Natural killer cell (primary cell): ENCODE results near the gene PHF19. TPM values are rescaled to one million over a fixed set of nuclear protein-coding genes. Genes with fewer than 3 reads are reported as not detected.

Experiments
- ATAC-seq, 3 donors: fragments of 150-1000 bp in 2 of 3; fragments of 200-7000 bp in 1 of 3; cut with Tn5 transposase; 1 replicate in 1 of 3; 2 replicates in 2 of 3; pipeline ENCODE4 v1.10.0; 2021; ENCODE audit warnings: mild to moderate bottlenecking in 2 of 3, moderate library complexity in 2 of 3
- DNase-seq, 2 donors: peaks; one replicate each; pipeline versions ENCODE4 v3.0.0 to v3.0.0-alpha.2; 2013 to 2021; ENCODE audit warnings: mixed read lengths in 1 of 2
- H3K27ac ChIP-seq: one replicate; pipeline ENCODE4 v1.5.1; 2013; ENCODE audit warnings: mild to moderate bottlenecking, low read length
- H3K27me3 ChIP-seq: one replicate; pipeline ENCODE4 v1.6.1; 2013; ENCODE audit warnings: low read length; ENCODE audit not compliant: control insufficient read depth, insufficient read depth
- H3K36me3 ChIP-seq: one replicate; pipeline ENCODE4 v1.6.1; 2013; ENCODE audit warnings: low read length; ENCODE audit not compliant: control insufficient read depth, insufficient read depth
- H3K4me1 ChIP-seq: one replicate; pipeline ENCODE4 v1.6.1; 2013; ENCODE audit warnings: low read length; ENCODE audit not compliant: control insufficient read depth, insufficient read depth
- H3K4me3 ChIP-seq: one replicate; pipeline ENCODE4 v1.5.1; 2013; ENCODE audit warnings: low read length
- H3K9me3 ChIP-seq: one replicate; pipeline ENCODE4 v1.6.1; 2013; ENCODE audit warnings: low read length; ENCODE audit not compliant: control insufficient read depth, insufficient read depth
- H3K27ac Mint-ChIP-seq, 2 donors: one replicate each; pipeline ENCODE4 v1.8.0; 2022; ENCODE audit warnings: mild to moderate bottlenecking in 2 of 2, mixed read lengths in 2 of 2, moderate library complexity in 1 of 2
- H3K27me3 Mint-ChIP-seq, 2 donors: one replicate each; pipeline ENCODE4 v1.8.0; 2022; ENCODE audit warnings: low read depth in 2 of 2, mixed read lengths in 2 of 2
- H3K36me3 Mint-ChIP-seq: one replicate; pipeline ENCODE4 v1.8.0; 2022; ENCODE audit warnings: mixed read lengths
- H3K4me1 Mint-ChIP-seq, 2 donors: one replicate each; pipeline ENCODE4 v1.8.0; 2022; ENCODE audit warnings: mixed read lengths in 2 of 2
- H3K4me3 Mint-ChIP-seq: one replicate; pipeline ENCODE4 v1.8.0; 2022; ENCODE audit warnings: mild to moderate bottlenecking, moderate library complexity, mixed read lengths
- H3K9me3 Mint-ChIP-seq, 2 donors: one replicate each; pipeline ENCODE4 v1.8.0; 2022; ENCODE audit warnings: mixed read lengths in 2 of 2
- WGBS: methylation state at CpG from one replicate; pipeline ENCODE4 v1.1.7; 2013; ENCODE audit warnings: missing lambda C conversion rate; ENCODE audit not compliant: insufficient coverage; 5-methylcytosine and 5-hydroxymethylcytosine counted together
- intact Hi-C: fragments of 100-400 bp; cut with micrococcal nuclease; formaldehyde crosslinking; loops from one replicate; pipeline ENCODE4 v1.14.2; 2022
- total RNA-seq, 4 donors: library from RNA; stranded (reverse); fragments of 120-200 nt in 1 of 4; gene quantifications; one replicate each; pipeline versions ENCODE4 v1.2.3 to v1.2.4, GENCODE V29; 2013 to 2022
- TF ChIP-seq, protein P1 (sequence below): fragments of 200-600 bp; IDR thresholded peaks from one replicate; pipeline ENCODE4 v1.8.0; 2022; ENCODE audit warnings: antibody characterized with exemption

The PHF19 gene
- total RNA-seq, 3 donors from 2014 or later (not counting 1 experiment from before 2014, with no cell fraction given), result 34.1 to 54.0 (median 47.8) TPM

GRCh38 chr9:120910643-120911042 lies 33.7 kb upstream of the PHF19 start:
- H3K27ac Mint-ChIP-seq, result no peak overlapping the region
- ATAC-seq (no peak), DNase-seq (no peak)
- Histone ChIP-seq H3K4me3 (no peak overlapping the region), H3K27ac (no peak overlapping the region), H3K36me3 (peaks cover 60% of the 10 kb centered on the region), H3K9me3 (no peaks in the 10 kb centered on the region), H3K27me3 (no peaks in the 10 kb centered on the region), H3K4me1 (peaks cover 37% of the 10 kb centered on the region)
- no peak overlapping the region for H3K4me3 Mint-ChIP-seq
- H3K27me3 Mint-ChIP-seq, result no peaks in the 10 kb centered on the region
- H3K4me1 Mint-ChIP-seq, result peaks cover 10 to 19% of the 10 kb centered on the region in 2 donors
- TF ChIP-seq, protein P1, sequence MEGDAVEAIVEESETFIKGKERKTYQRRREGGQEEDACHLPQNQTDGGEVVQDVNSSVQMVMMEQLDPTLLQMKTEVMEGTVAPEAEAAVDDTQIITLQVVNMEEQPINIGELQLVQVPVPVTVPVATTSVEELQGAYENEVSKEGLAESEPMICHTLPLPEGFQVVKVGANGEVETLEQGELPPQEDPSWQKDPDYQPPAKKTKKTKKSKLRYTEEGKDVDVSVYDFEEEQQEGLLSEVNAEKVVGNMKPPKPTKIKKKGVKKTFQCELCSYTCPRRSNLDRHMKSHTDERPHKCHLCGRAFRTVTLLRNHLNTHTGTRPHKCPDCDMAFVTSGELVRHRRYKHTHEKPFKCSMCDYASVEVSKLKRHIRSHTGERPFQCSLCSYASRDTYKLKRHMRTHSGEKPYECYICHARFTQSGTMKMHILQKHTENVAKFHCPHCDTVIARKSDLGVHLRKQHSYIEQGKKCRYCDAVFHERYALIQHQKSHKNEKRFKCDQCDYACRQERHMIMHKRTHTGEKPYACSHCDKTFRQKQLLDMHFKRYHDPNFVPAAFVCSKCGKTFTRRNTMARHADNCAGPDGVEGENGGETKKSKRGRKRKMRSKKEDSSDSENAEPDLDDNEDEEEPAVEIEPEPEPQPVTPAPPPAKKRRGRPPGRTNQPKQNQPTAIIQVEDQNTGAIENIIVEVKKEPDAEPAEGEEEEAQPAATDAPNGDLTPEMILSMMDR, result no peak
- H3K36me3 Mint-ChIP-seq, result no peaks in the 10 kb centered on the region
- 89% methylated on average over 3 of the region's 3 CpGs for WGBS
- H3K9me3 Mint-ChIP-seq, result no peaks in the 10 kb centered on the region
- intact Hi-C loops, result no loop called here

DNA sequence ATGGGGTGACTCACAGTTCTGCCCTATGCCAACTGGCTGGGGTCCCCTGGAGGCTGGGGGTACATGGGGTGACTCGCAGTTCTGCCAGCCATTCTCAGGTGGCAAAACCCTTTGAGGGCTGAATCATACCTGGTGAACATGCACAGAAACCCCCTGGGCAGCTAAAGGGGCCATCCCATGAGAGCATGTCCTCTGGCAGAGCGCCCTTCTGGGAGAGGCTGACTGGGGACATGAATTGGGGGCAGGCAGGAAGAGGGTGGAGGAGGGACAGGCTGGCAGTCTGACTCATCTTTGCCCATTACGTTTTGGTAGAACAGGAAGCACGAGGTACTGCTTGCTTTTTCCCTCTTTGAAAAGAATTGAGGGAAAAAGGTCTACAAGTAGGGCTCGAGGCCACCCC lies 32.9 kb upstream of the PHF19 start:
- peaks cover 61% of the 10 kb centered on the region for H3K36me3 ChIP-seq
- ATAC-seq, result peak in 2 of 3 donors; percentile 25 to 75
- DNase-seq, result peak in 1 of 2 donors; percentile 67
- no peak overlapping the region for H3K4me3 ChIP-seq
- Mint-ChIP-seq H3K36me3 (no peaks in the 10 kb centered on the region), H3K27me3 (no peaks in the 10 kb centered on the region), H3K27ac (peak overlapping the region in 1 of 2 donors; percentile 45), H3K4me1 (peaks cover 10 to 24% of the 10 kb centered on the region in 2 donors), H3K4me3 (no peak overlapping the region), H3K9me3 (no peaks in the 10 kb centered on the region)
- TF ChIP-seq, protein P1, result no peak
- H3K9me3 ChIP-seq, result no peaks in the 10 kb centered on the region
- H3K27ac ChIP-seq, result peak overlapping the region; percentile 5
- H3K27me3 ChIP-seq, result no peaks in the 10 kb centered on the region
- 53% methylated on average over 5 of the region's 5 CpGs for WGBS
- intact Hi-C loops, result no loop called here
- H3K4me1 ChIP-seq, result peaks cover 41% of the 10 kb centered on the region

- no peaks in the 10 kb centered on the region for H3K27me3 Mint-ChIP-seq
- H3K4me3 Mint-ChIP-seq, result peak overlapping the region; percentile 25
- DNase-seq, result peak in 1 of 2 donors; percentile 60
- Histone ChIP-seq H3K27me3 (no peaks in the 10 kb centered on the region), H3K9me3 (no peaks in the 10 kb centered on the region), H3K4me3 (no peak overlapping the region), H3K27ac (peak overlapping the region; percentile 58), H3K4me1 (peaks cover 68% of the 10 kb centered on the region), H3K36me3 (peaks cover 49% of the 10 kb centered on the region)
- no peaks in the 10 kb centered on the region for H3K9me3 Mint-ChIP-seq
- TF ChIP-seq, protein P1, result no peak
- peak overlapping the region in 1 of 2 donors; percentile 36 for H3K27ac Mint-ChIP-seq
- H3K4me1 Mint-ChIP-seq, result peaks cover 21 to 34% of the 10 kb centered on the region in 2 donors
- H3K36me3 Mint-ChIP-seq, result no peaks in the 10 kb centered on the region
- intact Hi-C loops, result no loop called here
- WGBS, result 74% methylated on average over 11 of the region's 11 CpGs
- ATAC-seq, result peak in 1 of 3 donors; percentile 48
These were observed 28.6 kb upstream of the PHF19 start for GRCh38 chr9:120905315-120906164.
